ENCODE measurements around the gene BICC1.

- TF ChIP-seq CTCF (IDR thresholded peaks at IDR 0.05 in 8 of 11, conservative IDR thresholded peaks at IDR 0.05 in 3 of 11), result no peak
- no peak for TF ChIP-seq POLR2A (IDR thresholded peaks at IDR 0.05)
- no peak for TF ChIP-seq POLR2AphosphoS5 (IDR thresholded peaks at IDR 0.05)
Observed at GRCh38 chr10:58807629-58808022, 295.0 kb downstream of the BICC1 start.

Measured in spleen (tissue), 7 donors.